Activated CD8-positive, alpha-beta memory T cell treated with anti-CD3 and anti-CD28 coated beads, Interleukin-2, amount 50 U/mL, for 24 hours (primary cell): ENCODE data around the gene PCDHB9.
"Not testable (repeated sequence)": the region's sequence is repeated elsewhere in the genome, so short reads cannot be mapped to it uniquely, and the experiment has no call there.

Source experiments
- DNase-seq: peaks from one replicate; pipeline ENCODE4 v3.0.0-alpha.2; 2020; ENCODE audit errors: extremely low read depth

Gene PCDHB9

DNA sequence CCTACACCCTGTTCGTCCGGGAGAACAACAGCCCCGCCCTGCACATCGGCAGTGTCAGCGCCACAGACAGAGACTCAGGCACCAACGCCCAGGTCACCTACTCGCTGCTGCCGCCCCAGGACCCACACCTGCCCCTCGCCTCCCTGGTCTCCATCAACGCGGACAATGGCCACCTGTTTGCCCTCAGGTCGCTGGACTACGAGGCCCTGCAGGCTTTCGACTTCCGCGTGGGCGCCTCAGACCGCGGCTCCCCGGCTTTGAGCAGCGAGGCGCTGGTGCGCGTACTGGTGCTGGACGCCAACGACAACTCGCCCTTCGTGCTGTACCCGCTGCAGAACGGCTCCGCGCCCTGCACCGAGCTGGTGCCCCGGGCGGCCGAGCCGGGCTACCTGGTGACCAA is 1.7 kb downstream of the PCDHB9 start:
- DNase-seq = not testable (repeated sequence)

DNA sequence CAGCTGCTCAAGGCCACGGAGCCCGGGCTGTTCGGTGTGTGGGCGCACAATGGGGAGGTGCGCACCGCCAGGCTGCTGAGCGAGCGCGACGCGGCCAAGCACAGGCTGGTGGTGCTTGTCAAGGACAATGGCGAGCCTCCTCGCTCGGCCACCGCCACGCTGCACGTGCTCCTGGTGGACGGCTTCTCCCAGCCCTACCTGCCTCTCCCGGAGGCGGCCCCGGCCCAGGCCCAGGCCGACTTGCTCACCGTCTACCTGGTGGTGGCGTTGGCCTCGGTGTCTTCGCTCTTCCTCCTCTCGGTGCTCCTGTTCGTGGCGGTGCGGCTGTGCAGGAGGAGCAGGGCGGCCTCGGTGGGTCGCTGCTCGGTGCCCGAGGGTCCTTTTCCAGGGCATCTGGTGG is 2.2 kb downstream of the PCDHB9 start:
- DNase-seq = not testable (repeated sequence)

GRCh38 chr5:141192110-141192725 is 5.3 kb downstream of the PCDHB9 start, which contains the start of gene PCDHB10:
Gene PCDHB10, plus strand, starts transcription at chr5:141192353. Its CDS starts 200 bp downstream, at chr5:141192553.
- no peak for DNase-seq

GRCh38 chr5:141194332-141194731 is 7.4 kb downstream of the PCDHB9 start:
- DNase-seq = not testable (repeated sequence)

- no peak for DNase-seq
These were observed 9.4 kb downstream of the PCDHB9 start for GRCh38 chr5:141196363-141196762.

DNA sequence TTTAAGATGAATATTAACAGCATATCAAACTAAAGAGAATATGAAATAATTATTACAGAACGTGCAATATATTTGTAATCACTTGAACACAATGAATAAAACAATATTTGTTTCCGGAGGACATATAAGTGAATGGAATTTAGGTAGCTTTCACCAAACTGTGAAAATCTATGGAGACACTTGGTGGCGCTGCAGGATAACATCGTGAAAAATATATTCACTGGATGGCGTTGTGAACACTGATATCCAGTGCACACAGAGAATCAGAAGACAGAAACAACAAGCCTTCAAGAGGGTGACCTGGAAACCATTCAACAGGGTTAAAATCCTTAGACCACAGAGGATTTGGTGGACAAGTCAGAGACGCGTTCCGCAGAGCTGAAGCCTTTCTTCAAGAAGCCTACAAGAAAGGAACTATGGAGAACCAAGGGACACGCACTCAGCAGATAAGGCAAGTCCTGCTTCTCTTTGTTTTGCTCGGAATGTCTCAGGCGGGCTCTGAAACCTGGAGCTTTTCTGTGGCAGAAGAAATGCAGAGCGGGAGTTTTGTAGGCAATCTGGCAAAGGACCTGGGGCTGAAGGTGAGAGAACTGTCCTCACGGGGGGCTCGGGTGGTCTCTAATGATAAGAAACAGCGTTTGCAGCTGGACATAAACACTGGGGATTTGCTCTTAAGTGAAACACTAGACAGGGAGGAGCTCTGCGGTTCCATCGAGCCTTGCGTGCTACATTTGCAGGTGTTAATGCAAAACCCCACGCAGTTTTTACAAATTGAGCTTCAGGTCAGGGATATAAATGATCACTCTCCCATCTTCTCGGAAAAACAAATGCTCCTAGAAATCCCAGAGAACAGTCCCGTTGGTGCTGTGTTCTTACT is 12.6 kb downstream of the PCDHB9 start, which contains the start of gene PCDHB11:
Gene PCDHB11, plus strand, starts transcription at position 269 of the 877 bp plus-strand sequence. Its CDS starts 148 bp downstream, at position 417.
- no peak for DNase-seq

GRCh38 chr5:141201126-141201525 is 14.2 kb downstream of the PCDHB9 start:
- not testable (repeated sequence) for DNase-seq

GRCh38 chr5:141201646-141202045 is 14.7 kb downstream of the PCDHB9 start:
- not testable (repeated sequence) for DNase-seq

DNA sequence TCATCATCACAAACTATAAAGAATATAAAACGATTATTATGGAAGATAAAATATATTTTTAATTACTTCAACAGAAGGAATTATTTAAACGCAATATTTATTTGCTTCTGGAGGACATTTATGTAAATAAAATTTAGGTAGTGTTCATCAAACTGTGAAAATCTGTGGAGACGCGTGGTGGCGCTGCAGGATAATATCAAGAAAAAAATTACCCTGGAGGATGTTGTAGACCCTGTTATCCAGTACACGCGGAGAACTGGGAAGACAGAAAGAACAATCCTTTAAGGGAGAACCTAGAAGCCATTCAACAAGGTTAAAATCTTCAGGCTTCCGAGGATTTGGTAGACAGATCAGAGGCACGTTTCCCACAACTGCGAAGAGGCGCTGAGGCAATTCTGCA is 21.5 kb downstream of the PCDHB9 start, which contains the start of gene PCDHB12:
Gene PCDHB12, plus strand, starts transcription at position 242 of the 400 bp plus-strand sequence. CDS start 189 bp downstream, outside the sequence.
- no peak for DNase-seq

GRCh38 chr5:141210281-141210680 is 23.3 kb downstream of the PCDHB9 start:
- DNase-seq = not testable (repeated sequence)

DNA sequence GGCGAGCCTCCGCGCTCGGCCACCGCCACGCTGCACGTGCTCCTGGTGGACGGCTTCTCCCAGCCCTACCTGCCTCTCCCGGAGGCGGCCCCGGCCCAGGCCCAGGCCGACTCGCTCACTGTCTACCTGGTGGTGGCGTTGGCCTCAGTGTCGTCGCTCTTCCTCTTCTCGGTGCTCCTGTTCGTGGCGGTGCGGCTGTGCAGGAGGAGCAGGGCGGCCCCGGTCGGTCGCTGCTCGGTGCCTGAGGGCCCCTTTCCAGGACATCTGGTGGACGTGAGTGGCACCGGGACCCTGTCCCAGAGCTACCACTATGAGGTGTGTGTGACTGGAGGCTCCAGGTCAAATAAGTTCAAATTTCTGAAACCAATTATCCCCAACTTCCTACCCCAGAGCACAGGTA is 23.9 kb downstream of the PCDHB9 start:
- not testable (repeated sequence) for DNase-seq

GRCh38 chr5:141213656-141214339 is 26.8 kb downstream of the PCDHB9 start, which contains the start of gene PCDHB13:
Gene PCDHB13, plus strand, starts transcription at chr5:141213919. Its CDS starts 205 bp downstream, at chr5:141214124.
- DNase-seq = not testable (repeated sequence)

DNA sequence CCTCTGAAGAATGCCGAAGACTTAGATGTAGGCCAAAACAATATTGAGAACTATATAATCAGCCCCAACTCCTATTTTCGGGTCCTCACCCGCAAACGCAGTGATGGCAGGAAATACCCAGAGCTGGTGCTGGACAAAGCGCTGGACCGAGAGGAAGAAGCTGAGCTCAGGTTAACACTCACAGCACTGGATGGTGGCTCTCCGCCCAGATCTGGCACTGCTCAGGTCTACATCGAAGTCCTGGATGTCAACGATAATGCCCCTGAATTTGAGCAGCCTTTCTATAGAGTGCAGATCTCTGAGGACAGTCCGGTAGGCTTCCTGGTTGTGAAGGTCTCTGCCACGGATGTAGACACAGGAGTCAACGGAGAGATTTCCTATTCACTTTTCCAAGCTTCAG is 27.6 kb downstream of the PCDHB9 start:
- not testable (repeated sequence) for DNase-seq

- not testable (repeated sequence) for DNase-seq
These were observed 28.5 kb downstream of the PCDHB9 start for GRCh38 chr5:141215504-141215903.

- DNase-seq = not testable (repeated sequence)
These were observed 29.1 kb downstream of the PCDHB9 start for GRCh38 chr5:141216035-141216434.

DNA sequence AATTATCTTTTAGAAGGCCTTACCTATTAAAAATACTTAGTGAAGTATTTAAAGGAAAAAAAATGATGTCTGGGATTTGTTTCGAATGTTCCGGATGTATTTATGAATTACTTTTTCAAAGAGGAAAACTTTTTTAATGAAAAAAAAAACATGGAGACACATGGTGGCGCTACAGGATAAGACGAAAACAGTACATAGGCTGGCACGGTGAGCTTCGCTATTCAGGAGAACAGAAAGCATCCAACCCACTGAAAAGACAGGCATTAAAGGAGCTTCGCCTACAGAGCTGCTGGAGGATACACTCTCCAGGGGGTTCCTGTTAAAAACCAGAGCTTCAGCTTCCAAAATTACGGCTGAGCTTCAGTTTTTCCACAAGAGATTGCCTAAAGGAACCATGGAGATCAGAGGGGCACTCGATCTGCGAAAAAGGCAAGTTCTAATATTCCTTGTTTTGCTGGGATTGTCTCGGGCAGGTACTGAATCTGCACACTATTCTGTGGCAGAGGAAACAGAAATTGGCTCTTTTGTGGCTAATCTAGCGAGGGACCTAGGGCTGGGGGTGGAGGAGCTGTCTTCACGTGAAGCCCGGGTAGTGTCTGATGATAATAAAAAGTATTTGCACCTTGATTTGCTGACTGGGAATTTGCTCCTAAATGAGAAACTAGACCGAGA is 36.3 kb downstream of the PCDHB9 start, which contains the start of gene PCDHB14:
Gene PCDHB14, plus strand, starts transcription at position 232 of the 672 bp plus-strand sequence. Its CDS starts 163 bp downstream, at position 395.
- no peak for DNase-seq

DNA sequence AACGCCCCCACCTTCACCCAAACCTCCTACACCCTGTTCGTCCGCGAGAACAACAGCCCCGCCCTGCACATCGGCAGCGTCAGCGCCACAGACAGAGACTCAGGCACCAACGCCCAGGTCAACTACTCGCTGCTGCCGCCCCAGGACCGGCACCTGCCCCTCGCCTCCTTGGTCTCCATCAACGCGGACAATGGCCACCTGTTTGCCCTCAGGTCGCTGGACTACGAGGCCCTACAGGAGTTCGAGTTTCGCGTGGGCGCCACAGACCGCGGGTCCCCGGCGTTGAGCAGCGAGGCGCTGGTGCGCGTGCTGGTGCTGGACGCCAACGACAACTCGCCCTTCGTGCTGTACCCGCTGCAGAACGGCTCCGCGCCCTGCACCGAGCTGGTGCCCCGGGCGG is 37.9 kb downstream of the PCDHB9 start:
- not testable (repeated sequence) for DNase-seq

DNA sequence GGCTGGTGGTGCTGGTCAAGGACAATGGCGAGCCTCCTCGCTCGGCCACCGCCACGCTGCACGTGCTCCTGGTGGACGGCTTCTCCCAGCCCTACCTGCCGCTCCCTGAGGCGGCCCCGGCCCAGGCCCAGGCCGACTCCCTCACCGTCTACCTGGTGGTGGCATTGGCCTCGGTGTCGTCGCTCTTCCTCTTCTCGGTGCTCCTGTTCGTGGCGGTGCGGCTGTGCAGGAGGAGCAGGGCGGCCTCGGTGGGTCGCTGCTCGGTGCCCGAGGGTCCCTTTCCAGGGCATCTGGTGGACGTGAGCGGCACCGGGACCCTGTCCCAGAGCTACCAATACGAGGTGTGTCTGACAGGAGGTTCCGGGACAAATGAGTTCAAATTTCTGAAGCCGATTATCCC is 38.5 kb downstream of the PCDHB9 start:
- not testable (repeated sequence) for DNase-seq

- no peak for DNase-seq
These were observed 47.2 kb downstream of the PCDHB9 start for GRCh38 chr5:141234109-141234667.

DNA sequence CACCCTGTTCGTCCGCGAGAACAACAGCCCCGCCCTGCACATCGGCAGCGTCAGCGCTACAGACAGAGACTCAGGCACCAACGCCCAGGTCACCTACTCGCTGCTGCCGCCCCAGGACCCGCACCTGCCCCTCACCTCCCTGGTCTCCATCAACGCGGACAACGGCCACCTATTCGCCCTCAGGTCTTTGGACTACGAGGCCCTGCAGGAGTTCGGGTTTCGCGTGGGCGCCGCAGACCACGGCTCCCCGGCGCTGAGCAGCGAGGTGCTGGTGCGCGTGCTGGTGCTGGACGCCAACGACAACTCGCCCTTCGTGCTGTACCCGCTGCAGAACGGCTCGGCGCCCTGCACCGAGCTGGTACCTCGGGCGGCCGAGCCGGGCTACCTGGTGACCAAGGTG is 49.0 kb downstream of the PCDHB9 start:
- DNase-seq = not testable (repeated sequence)
